GM13977 (cell line): ENCODE measurements around the gene AUTS2.

Source experiments
- DNase-seq: peaks from one replicate; pipeline ENCODE4 v3.0.0; 2012; ENCODE audit warnings: low spot score
- in situ Hi-C: fragments of 300-500 bp; cut with MboI; formaldehyde crosslinking; loops from one replicate; pipeline ENCODE4 v1.12.0; 2022; ENCODE audit warnings: low sequenced_read_pairs, low pct_unique_long_range_greater_than_20kb, mixed read lengths, inconsistent platforms; ENCODE audit not compliant: unreplicated experiment
- TF ChIP-seq, protein P1 (sequence below): IDR thresholded peaks from 2 replicates; pipeline ENCODE4 v1.5.1; 2012; ENCODE audit warnings: mild to moderate bottlenecking, control low read depth; ENCODE audit not compliant: insufficient read depth; ENCODE audit errors: extremely low read depth, missing control alignments

AUTS2 gene

DNA sequence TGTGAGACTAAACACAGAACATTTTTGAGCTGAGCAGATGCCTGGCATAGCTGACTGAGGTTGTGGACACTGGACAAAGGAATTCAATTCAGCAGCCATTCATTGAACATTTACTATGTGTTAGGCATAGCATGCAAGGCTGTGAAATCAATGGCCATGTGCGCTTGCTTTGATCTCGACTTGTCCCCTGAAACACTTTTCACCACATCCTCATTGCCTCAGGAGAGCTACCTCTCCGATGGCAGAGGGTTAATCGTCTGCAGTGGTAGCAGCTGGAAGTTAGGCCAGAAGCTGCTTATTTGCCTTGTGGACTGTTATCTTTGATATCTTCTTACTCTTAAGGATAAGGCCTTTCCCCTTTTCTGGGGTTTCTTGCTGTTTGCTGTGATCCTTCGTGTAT, 297.8 kb downstream of the AUTS2 start:
- no peak for DNase-seq
- TF ChIP-seq, protein P1, sequence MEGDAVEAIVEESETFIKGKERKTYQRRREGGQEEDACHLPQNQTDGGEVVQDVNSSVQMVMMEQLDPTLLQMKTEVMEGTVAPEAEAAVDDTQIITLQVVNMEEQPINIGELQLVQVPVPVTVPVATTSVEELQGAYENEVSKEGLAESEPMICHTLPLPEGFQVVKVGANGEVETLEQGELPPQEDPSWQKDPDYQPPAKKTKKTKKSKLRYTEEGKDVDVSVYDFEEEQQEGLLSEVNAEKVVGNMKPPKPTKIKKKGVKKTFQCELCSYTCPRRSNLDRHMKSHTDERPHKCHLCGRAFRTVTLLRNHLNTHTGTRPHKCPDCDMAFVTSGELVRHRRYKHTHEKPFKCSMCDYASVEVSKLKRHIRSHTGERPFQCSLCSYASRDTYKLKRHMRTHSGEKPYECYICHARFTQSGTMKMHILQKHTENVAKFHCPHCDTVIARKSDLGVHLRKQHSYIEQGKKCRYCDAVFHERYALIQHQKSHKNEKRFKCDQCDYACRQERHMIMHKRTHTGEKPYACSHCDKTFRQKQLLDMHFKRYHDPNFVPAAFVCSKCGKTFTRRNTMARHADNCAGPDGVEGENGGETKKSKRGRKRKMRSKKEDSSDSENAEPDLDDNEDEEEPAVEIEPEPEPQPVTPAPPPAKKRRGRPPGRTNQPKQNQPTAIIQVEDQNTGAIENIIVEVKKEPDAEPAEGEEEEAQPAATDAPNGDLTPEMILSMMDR: no peak
- in situ Hi-C loops: no loop called here

- DNase-seq: peak; percentile 24
- in situ Hi-C loops: no loop called here
- TF ChIP-seq, protein P1: no peak
Observed at GRCh38 chr7:69898189-69898588, 299.9 kb downstream of the AUTS2 start.

GRCh38 chr7:69903410-69903809, 305.1 kb downstream of the AUTS2 start:
- DNase-seq: no peak
- TF ChIP-seq, protein P1: no peak
- in situ Hi-C loops: no loop called here

- DNase-seq: peak; percentile 43
- TF ChIP-seq, protein P1: no peak
- in situ Hi-C loops: no loop called here
Observed at GRCh38 chr7:69906283-69906995, 308.2 kb downstream of the AUTS2 start.

- no peak for DNase-seq
- in situ Hi-C loops: no loop called here
Observed at GRCh38 chr7:69907720-69908119, 309.4 kb downstream of the AUTS2 start.

GRCh38 chr7:69908454-69908853, 310.2 kb downstream of the AUTS2 start:
- TF ChIP-seq, protein P1: no peak
- in situ Hi-C loops: no loop called here
- DNase-seq: no peak

More at GRCh38 chr7:69907720-69908119, 309.4 kb downstream of the AUTS2 start:
- TF ChIP-seq, protein P1: no peak
